ENCODE measurements around the gene DUSP7.

DNA sequence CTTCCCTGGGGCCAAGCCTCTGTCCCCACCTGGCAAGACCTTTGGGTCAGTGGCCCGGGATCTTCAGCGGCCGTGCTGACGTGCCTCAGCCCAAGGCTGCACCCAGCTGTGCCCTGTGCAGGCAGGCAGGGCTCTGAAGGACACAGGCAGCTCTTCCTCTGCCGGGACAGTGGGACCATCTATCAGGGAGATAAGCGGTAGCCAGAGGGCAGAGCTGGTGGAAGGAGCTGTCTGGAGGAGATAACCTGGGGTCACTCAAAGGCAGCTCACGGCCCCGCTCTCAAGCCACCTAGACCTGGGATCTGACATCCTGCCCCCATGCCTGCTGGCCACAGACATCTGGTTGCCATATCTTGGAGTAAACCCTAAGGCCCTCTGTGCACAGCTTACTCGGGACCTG lies 27.3 kb downstream of the DUSP7 start:
- TF ChIP-seq POLR2A (IDR thresholded peaks at IDR 0.05; ENCODE audit: low read depth, low read length) (no peak), TAF1 (IDR thresholded peaks at IDR 0.05; ENCODE audit: borderline replicate concordance, low read depth, low read length) (no peak)
